ENCODE data around the gene SLAMF9. TPM values are rescaled to one million over a fixed set of nuclear protein-coding genes. Genes with fewer than 3 reads are reported as not detected.

The SLAMF9 gene
- total RNA-seq, 1 experiment from 2014 or later: not detected

DNA sequence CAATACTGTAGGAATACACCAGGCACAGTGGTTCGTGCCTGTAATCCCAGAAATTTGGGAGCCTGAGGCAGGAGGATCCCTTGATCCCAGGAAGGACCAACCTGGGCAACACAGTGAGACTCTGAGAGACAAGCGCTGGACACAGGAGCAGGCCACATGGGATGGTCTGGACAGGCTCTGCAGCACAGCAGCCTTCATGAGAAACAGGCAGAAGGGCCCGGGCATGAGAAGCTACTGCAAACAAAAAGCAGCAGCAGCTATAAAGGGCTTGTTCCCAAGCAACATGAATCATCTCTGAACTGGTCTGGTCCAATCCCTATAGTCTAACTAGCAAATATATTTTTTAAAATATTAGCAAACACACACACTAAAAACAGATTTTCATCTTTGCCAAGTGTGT lies 35.5 kb upstream of the SLAMF9 start:
- Histone ChIP-seq H2BK15ac (ENCODE audit: low read depth, low read length) (no peak overlapping the region), H3K27ac (ENCODE audit: insufficient read length, low read depth, low read length) (no peak overlapping the region), H2AFZ (ENCODE audit: low read length) (no peak overlapping the region), H3K79me1 (ENCODE audit: insufficient read depth, low read depth, low read length, poor library complexity, severe bottlenecking) (no peaks in the 10 kb centered on the region), H4K5ac (ENCODE audit: insufficient read length, low read depth, low read length) (no peak overlapping the region), H2BK12ac (ENCODE audit: insufficient read length, low read depth, low read length) (no peak overlapping the region), H3K56ac (ENCODE audit: insufficient read length, low read depth, low read length) (no peak overlapping the region), H2BK120ac (ENCODE audit: low read depth, low read length, poor library complexity, severe bottlenecking) (no peak overlapping the region), H3T11ph (ENCODE audit: low read length) (no peak overlapping the region), H2BK5ac (ENCODE audit: insufficient read length, low read length) (no peak overlapping the region), H3K4me1 (ENCODE audit: insufficient read depth, low read length) (peaks cover 2% of the 10 kb centered on the region; the same call in 1 of the 2 replicates), H3K23ac (ENCODE audit: insufficient read length, low read depth, low read length) (no peak overlapping the region), H3K18ac (ENCODE audit: insufficient read length, low read depth, low read length) (no peak overlapping the region), H3K27me3 (ENCODE audit: insufficient read depth, low read length) (no peaks in the 10 kb centered on the region), H4K91ac (ENCODE audit: insufficient read length, low read depth, low read length) (no peak overlapping the region), H4K20me1 (ENCODE audit: control insufficient read depth, insufficient read depth, insufficient read length) (no peaks in the 10 kb centered on the region), H2BK20ac (ENCODE audit: low read depth, low read length, poor library complexity, severe bottlenecking) (no peak overlapping the region), H3K79me2 (ENCODE audit: insufficient read depth, low read length) (no peaks in the 10 kb centered on the region), H3K4ac (ENCODE audit: low read depth, low read length) (no peak overlapping the region), H3K14ac (ENCODE audit: insufficient read depth, low read length) (no peak overlapping the region), H3K9me3 (ENCODE audit: control insufficient read depth, low read depth, low read length) (no peaks in the 10 kb centered on the region), H3K23me2 (ENCODE audit: insufficient read length, low read depth, low read length, poor library complexity, severe bottlenecking) (no peaks in the 10 kb centered on the region), H2AK5ac (ENCODE audit: insufficient read length, low read length) (no peak overlapping the region), H4K8ac (replicated peaks; ENCODE audit: insufficient read length, low read depth, low read length) (no peak overlapping the region), H3K9ac (ENCODE audit: extremely low read depth, insufficient read length, low read length) (no peak overlapping the region), H3K4me2 (ENCODE audit: insufficient read depth, insufficient read length, low read length) (no peak overlapping the region)
- Mint-ChIP-seq H3K4me1 (peaks cover 10 to 12% of the 10 kb centered on the region in 2 experiments; a peak in 3 of 4 replicates), H3K36me3 (ENCODE audit: insufficient read depth in 1 of 3, low read depth in 3 of 3) (no peaks in the 10 kb centered on the region), H3K4me3 (no peak overlapping the region), H3K27ac (no peak overlapping the region), H3K9me3 (no peaks in the 10 kb centered on the region), H3K27me3 (ENCODE audit: low read depth) (peaks cover 1% of the 10 kb centered on the region; the same call in 1 of the 2 replicates)
- WGBS (ENCODE audit: extremely low coverage, insufficient read length, low lambda C conversion rate): no CpG with 5 or more reads among the region's 3 CpGs
- TF ChIP-seq, protein P1, sequence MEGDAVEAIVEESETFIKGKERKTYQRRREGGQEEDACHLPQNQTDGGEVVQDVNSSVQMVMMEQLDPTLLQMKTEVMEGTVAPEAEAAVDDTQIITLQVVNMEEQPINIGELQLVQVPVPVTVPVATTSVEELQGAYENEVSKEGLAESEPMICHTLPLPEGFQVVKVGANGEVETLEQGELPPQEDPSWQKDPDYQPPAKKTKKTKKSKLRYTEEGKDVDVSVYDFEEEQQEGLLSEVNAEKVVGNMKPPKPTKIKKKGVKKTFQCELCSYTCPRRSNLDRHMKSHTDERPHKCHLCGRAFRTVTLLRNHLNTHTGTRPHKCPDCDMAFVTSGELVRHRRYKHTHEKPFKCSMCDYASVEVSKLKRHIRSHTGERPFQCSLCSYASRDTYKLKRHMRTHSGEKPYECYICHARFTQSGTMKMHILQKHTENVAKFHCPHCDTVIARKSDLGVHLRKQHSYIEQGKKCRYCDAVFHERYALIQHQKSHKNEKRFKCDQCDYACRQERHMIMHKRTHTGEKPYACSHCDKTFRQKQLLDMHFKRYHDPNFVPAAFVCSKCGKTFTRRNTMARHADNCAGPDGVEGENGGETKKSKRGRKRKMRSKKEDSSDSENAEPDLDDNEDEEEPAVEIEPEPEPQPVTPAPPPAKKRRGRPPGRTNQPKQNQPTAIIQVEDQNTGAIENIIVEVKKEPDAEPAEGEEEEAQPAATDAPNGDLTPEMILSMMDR (conservative IDR thresholded peaks at IDR 0.05): no peak
- no peak for DNase-seq

All from H9 (cell line).